Trophoblast cell (in vitro differentiated cells and primary cell): ENCODE data around the gene SREBF1.

ENCODE experiments used
- DNase-seq, 2 donors: peaks; one replicate each; pipeline ENCODE4 v3.0.0-alpha.2; 2016
- H2AFZ ChIP-seq: 2 replicates; pipeline ENCODE4 v1.6.1; 2013; ENCODE audit warnings: low read length, moderate library complexity, mild to moderate bottlenecking; ENCODE audit not compliant: insufficient read depth, poor library complexity
- H2AK5ac ChIP-seq: 2 replicates; pipeline ENCODE4 v1.6.1; 2013; ENCODE audit warnings: mild to moderate bottlenecking, low read length
- H2BK120ac ChIP-seq: 2 replicates; pipeline ENCODE4 v1.6.1; 2013; ENCODE audit warnings: low read length, mild to moderate bottlenecking, moderate library complexity; ENCODE audit not compliant: insufficient read depth, poor library complexity
- H2BK12ac ChIP-seq: 2 replicates; pipeline ENCODE4 v1.6.1; 2013; ENCODE audit warnings: mild to moderate bottlenecking, low read length, moderate library complexity
- H2BK5ac ChIP-seq: 2 replicates; pipeline ENCODE4 v1.6.1; 2013; ENCODE audit warnings: low read length, low read depth, moderate library complexity, mild to moderate bottlenecking; ENCODE audit not compliant: poor library complexity
- H3K14ac ChIP-seq: 2 replicates; pipeline ENCODE4 v1.6.1; 2013; ENCODE audit warnings: mild to moderate bottlenecking, low read length
- H3K18ac ChIP-seq: 2 replicates; pipeline ENCODE4 v1.6.1; 2013; ENCODE audit warnings: mild to moderate bottlenecking, low read length
- H3K23ac ChIP-seq: 2 replicates; pipeline ENCODE4 v1.6.1; 2013; ENCODE audit warnings: low read length
- H3K27ac ChIP-seq: 2 replicates; pipeline ENCODE4 v1.5.1; 2013; ENCODE audit warnings: low read depth, mild to moderate bottlenecking, inconsistent platforms, low read length, moderate library complexity
- H3K27me3 ChIP-seq: 2 replicates; pipeline ENCODE4 v1.6.1; 2013; ENCODE audit warnings: inconsistent platforms, mild to moderate bottlenecking, low read length, moderate library complexity; ENCODE audit not compliant: insufficient read depth
- H3K36me3 ChIP-seq, 2 experiments: 1 replicate in 1 of 2; 2 replicates in 1 of 2; pipeline ENCODE4 v1.6.1; 2013; ENCODE audit warnings: low read length in 2 of 2, mild to moderate bottlenecking in 2 of 2, moderate library complexity in 1 of 2; ENCODE audit not compliant: insufficient read depth in 2 of 2, control insufficient read depth in 1 of 2
- H3K4ac ChIP-seq: 2 replicates; pipeline ENCODE4 v1.6.1; 2013; ENCODE audit warnings: low read depth, mild to moderate bottlenecking, low read length, moderate library complexity
- H3K4me1 ChIP-seq, 2 experiments: 1 replicate in 1 of 2; 2 replicates in 1 of 2; pipeline ENCODE4 v1.6.1; 2013; ENCODE audit warnings: low read length in 2 of 2, mild to moderate bottlenecking in 2 of 2, moderate library complexity in 1 of 2; ENCODE audit not compliant: insufficient read depth in 2 of 2, control insufficient read depth in 1 of 2
- H3K4me2 ChIP-seq: 2 replicates; pipeline ENCODE4 v1.6.1; 2013; ENCODE audit warnings: inconsistent platforms, mild to moderate bottlenecking, low read length, moderate library complexity
- H3K4me3 ChIP-seq: 2 replicates; pipeline ENCODE4 v1.5.1; 2013; ENCODE audit warnings: mild to moderate bottlenecking, low read depth, low read length, inconsistent platforms
- H3K79me1 ChIP-seq: one replicate; pipeline ENCODE4 v1.6.1; 2013; ENCODE audit warnings: low read length
- H3K79me2 ChIP-seq: 2 replicates; pipeline ENCODE4 v1.6.1; 2013; ENCODE audit warnings: low read length, mild to moderate bottlenecking; ENCODE audit not compliant: control insufficient read depth, insufficient read depth, poor library complexity
- H3K9ac ChIP-seq: 2 replicates; pipeline ENCODE4 v1.6.1; 2013; ENCODE audit warnings: mild to moderate bottlenecking, low read length
- H3K9me3 ChIP-seq: 2 replicates; pipeline ENCODE4 v1.6.1; 2013; ENCODE audit warnings: low read depth, mild to moderate bottlenecking, control low read depth, inconsistent platforms, low read length; ENCODE audit not compliant: insufficient read depth
- H4K12ac ChIP-seq: 2 replicates; pipeline ENCODE4 v1.6.1; 2013; ENCODE audit warnings: low read depth, mild to moderate bottlenecking, low read length, moderate library complexity
- H4K8ac ChIP-seq: 2 replicates; pipeline ENCODE4 v1.6.1; 2013; ENCODE audit warnings: low read depth, mild to moderate bottlenecking, low read length, moderate library complexity
- H4K91ac ChIP-seq: one replicate; pipeline ENCODE4 v1.6.1; 2013; ENCODE audit warnings: low read depth, mild to moderate bottlenecking, low read length, moderate library complexity
- WGBS: extraction: QIAGEN DNeasy Blood & Tissue Kit; methylation state at CpG from one replicate; pipeline ENCODE4 v1.1.7; 2013; ENCODE audit warnings: missing lambda C conversion rate; ENCODE audit not compliant: insufficient read length, insufficient coverage; ENCODE audit errors: extremely low coverage; 5-methylcytosine and 5-hydroxymethylcytosine counted together

The SREBF1 gene

GRCh38 chr17:17870247-17870646 is 33.5 kb upstream of the SREBF1 start:
- no peak overlapping the region for H3K4ac ChIP-seq
- H3K18ac ChIP-seq: peak overlapping the region; percentile 22
- H2AFZ ChIP-seq: no peak overlapping the region
- H3K23ac ChIP-seq: no peak overlapping the region
- no peak overlapping the region for H4K91ac ChIP-seq
- no peak for DNase-seq
- no peak overlapping the region for H3K4me3 ChIP-seq
- H3K9ac ChIP-seq: no peak overlapping the region
- no peaks in the 10 kb centered on the region for H3K27me3 ChIP-seq
- no peak overlapping the region for H2AK5ac ChIP-seq
- no peaks in the 10 kb centered on the region for H3K79me2 ChIP-seq
- no peak overlapping the region for H3K14ac ChIP-seq
- H3K9me3 ChIP-seq: peaks cover 3% of the 10 kb centered on the region
- H4K12ac ChIP-seq: no peak overlapping the region
- WGBS: no CpG with 5 or more reads among the region's 6 CpGs
- peak overlapping the region; percentile 12 for H2BK12ac ChIP-seq
- H3K4me2 ChIP-seq: no peak overlapping the region
- H4K8ac ChIP-seq: no peak overlapping the region
- no peak overlapping the region for H2BK120ac ChIP-seq
- H3K36me3 ChIP-seq: peaks cover 16 to 25% of the 10 kb centered on the region in 2 experiments
- H2BK5ac ChIP-seq: no peak overlapping the region
- H3K4me1 ChIP-seq: peaks cover 8 to 20% of the 10 kb centered on the region in 2 experiments
- H3K27ac ChIP-seq: no peak overlapping the region
- peaks cover 2% of the 10 kb centered on the region for H3K79me1 ChIP-seq

DNA sequence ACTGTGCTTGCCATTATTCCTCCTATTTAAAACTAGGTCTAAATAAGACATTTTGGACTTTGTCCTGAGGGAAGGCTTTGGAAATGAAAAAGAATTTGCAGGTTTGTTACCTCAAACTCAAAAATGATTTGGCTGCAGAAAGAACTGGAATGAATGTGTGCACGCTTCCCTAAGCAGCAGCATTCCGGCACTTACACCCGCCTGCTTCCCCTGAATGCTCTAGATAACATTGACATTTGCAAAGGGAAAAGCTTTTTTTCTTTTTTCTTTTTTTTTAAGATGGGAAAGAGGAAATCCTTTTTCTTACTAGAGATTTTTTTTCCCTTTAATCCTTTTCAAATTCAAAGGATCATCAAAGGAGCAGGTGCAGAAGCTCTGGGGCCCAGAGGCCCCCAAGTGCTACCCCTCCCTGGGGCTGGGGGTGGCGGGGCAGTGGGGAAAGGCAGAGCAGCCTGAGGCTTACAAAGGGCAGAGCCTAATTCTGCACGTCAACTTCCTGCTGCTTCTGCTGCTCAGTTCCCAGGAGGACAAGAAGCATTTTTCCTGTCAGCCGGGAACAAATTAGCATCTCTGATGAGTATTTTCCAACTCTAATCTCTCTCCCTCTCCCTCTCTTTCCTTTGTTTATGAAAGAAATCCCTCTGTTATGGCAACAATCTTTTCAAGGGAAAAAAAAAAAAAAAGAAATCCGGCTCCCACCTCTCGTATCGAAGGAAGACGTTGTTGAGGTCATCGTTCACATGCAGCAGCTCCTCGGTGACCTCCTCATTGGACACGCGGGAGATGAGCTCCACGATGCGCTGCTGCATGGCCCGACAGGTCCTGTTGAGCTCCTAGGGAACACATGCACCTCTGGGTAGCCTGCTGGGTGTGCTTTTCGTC is 32.1 kb upstream of the SREBF1 start:
- no peaks in the 10 kb centered on the region for H3K27me3 ChIP-seq
- H3K4me1 ChIP-seq: peaks cover 5 to 16% of the 10 kb centered on the region in 2 experiments
- no peak overlapping the region for H3K14ac ChIP-seq
- H3K9me3 ChIP-seq: no peaks in the 10 kb centered on the region
- H3K23ac ChIP-seq: no peak overlapping the region
- no peaks in the 10 kb centered on the region for H3K79me2 ChIP-seq
- H2AK5ac ChIP-seq: no peak overlapping the region
- H2BK120ac ChIP-seq: no peak overlapping the region
- H3K18ac ChIP-seq: no peak overlapping the region
- no peak overlapping the region for H4K12ac ChIP-seq
- H2BK12ac ChIP-seq: peak overlapping the region; percentile 29
- H3K79me1 ChIP-seq: peaks cover 2% of the 10 kb centered on the region
- H3K36me3 ChIP-seq: peaks cover 15 to 23% of the 10 kb centered on the region in 2 experiments
- WGBS: no CpG with 5 or more reads among the region's 18 CpGs
- no peak overlapping the region for H4K8ac ChIP-seq
- no peak overlapping the region for H4K91ac ChIP-seq
- no peak overlapping the region for H3K4ac ChIP-seq
- no peak overlapping the region for H2AFZ ChIP-seq
- no peak for DNase-seq
- H3K4me2 ChIP-seq: no peak overlapping the region
- no peak overlapping the region for H3K27ac ChIP-seq
- H3K4me3 ChIP-seq: no peak overlapping the region
- no peak overlapping the region for H3K9ac ChIP-seq
- no peak overlapping the region for H2BK5ac ChIP-seq

DNA sequence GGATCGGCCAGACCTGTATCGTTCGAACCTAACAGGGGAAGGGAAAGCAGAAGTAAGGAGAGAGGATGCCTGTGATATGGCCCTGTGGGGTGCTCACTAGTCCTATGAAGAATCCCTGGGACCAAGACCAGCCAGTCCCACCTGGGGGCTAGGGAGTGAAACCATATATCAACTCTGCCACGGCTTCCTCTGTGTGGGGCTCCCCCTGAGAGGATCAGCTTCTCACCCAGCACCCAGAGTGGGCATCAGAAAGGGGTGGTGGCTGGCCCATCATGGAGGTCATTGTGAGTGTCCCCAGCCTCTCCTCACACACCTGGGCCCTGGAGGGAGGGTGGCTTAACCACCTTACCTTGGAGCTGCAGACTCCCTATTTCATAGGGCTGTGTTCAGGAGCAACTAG is 30.1 kb upstream of the SREBF1 start:
- Histone ChIP-seq H3K36me3 (peaks cover 21 to 26% of the 10 kb centered on the region in 2 experiments), H2BK12ac (no peak overlapping the region), H2AFZ (no peak overlapping the region), H3K27me3 (no peaks in the 10 kb centered on the region), H3K79me1 (no peaks in the 10 kb centered on the region), H3K23ac (no peak overlapping the region), H3K4me1 (peaks cover 2 to 4% of the 10 kb centered on the region in 2 experiments), H3K4ac (no peak overlapping the region), H2BK120ac (no peak overlapping the region), H4K91ac (no peak overlapping the region), H3K4me2 (no peak overlapping the region), H3K79me2 (no peaks in the 10 kb centered on the region), H2BK5ac (no peak overlapping the region), H3K18ac (no peak overlapping the region), H4K12ac (no peak overlapping the region), H3K9me3 (no peaks in the 10 kb centered on the region), H4K8ac (no peak overlapping the region), H2AK5ac (no peak overlapping the region), H3K4me3 (no peak overlapping the region), H3K14ac (no peak overlapping the region), H3K9ac (no peak overlapping the region), H3K27ac (no peak overlapping the region)
- no peak for DNase-seq
- WGBS: no CpG with 5 or more reads among the region's 4 CpGs

GRCh38 chr17:17866425-17866824 is 29.6 kb upstream of the SREBF1 start:
- Histone ChIP-seq H3K14ac (no peak overlapping the region), H3K79me2 (no peaks in the 10 kb centered on the region), H3K18ac (no peak overlapping the region), H3K79me1 (no peaks in the 10 kb centered on the region), H3K9ac (no peak overlapping the region), H3K27me3 (no peaks in the 10 kb centered on the region), H2BK5ac (no peak overlapping the region), H4K12ac (no peak overlapping the region), H3K9me3 (no peaks in the 10 kb centered on the region), H3K27ac (no peak overlapping the region), H4K8ac (no peak overlapping the region), H2AK5ac (no peak overlapping the region), H2AFZ (no peak overlapping the region), H3K4me2 (no peak overlapping the region), H2BK12ac (no peak overlapping the region), H3K4me1 (peaks cover 2% of the 10 kb centered on the region in 2 experiments), H3K36me3 (peaks cover 21 to 27% of the 10 kb centered on the region in 2 experiments), H2BK120ac (no peak overlapping the region), H3K23ac (no peak overlapping the region), H3K4me3 (no peak overlapping the region), H3K4ac (no peak overlapping the region), H4K91ac (no peak overlapping the region)
- no CpG with 5 or more reads among the region's 3 CpGs for WGBS
- DNase-seq: no peak
